Gastroesophageal sphincter (tissue), 3 donors: Measurements from ENCODE around the gene ANXA2.

Experiments
- EP300 ChIP-seq: sonication (generic); formaldehyde crosslinking; IDR thresholded peaks from one replicate; pipeline ENCODE4 v1.6.1; 2017; ENCODE audit warnings: antibody characterized with exemption, mild to moderate bottlenecking
- POLR2A ChIP-seq, 2 donors: fragments of 450-650 bp; IDR thresholded peaks; one replicate each; pipeline ENCODE4 v1.6.1; 2017; ENCODE audit warnings: antibody characterized with exemption in 2 of 2, mild to moderate bottlenecking in 2 of 2, moderate library complexity in 1 of 2
- POLR2AphosphoS5 ChIP-seq: sonication (generic); formaldehyde crosslinking; IDR thresholded peaks from one replicate; pipeline ENCODE4 v1.6.1; 2017; ENCODE audit warnings: antibody characterized with exemption
- TF ChIP-seq, protein P1 (sequence below), 4 experiments: fragments of 200-600 bp in 2 of 4; fragments of 450-650 bp in 2 of 4; sonication (generic) in 1 of 4; IDR thresholded peaks; one replicate each; pipeline ENCODE4 v1.5.1; 2017 to 2019; ENCODE audit warnings: antibody characterized with exemption in 4 of 4, mild to moderate bottlenecking in 2 of 4, moderate library complexity in 2 of 4

DNA sequence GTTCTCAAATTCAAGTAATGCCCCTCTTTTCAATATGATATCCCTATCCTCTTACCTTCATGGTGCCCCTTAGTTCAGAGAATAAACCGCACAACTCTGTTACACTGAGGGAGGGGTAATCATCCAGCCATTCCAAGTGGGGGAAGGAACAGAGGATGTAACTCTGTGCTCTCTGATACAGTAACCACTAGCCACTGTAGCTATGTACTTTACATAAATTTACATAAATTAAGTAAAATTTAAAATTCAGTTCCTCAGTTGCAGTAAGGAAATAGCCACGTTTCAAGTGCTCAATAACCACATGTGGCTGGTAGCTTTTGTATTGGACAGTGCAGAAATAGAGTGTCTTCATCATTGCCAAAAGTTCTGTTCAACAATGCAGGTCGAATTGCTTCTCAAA is 90.8 kb downstream of the ANXA2 start:
- TF ChIP-seq, protein P1, sequence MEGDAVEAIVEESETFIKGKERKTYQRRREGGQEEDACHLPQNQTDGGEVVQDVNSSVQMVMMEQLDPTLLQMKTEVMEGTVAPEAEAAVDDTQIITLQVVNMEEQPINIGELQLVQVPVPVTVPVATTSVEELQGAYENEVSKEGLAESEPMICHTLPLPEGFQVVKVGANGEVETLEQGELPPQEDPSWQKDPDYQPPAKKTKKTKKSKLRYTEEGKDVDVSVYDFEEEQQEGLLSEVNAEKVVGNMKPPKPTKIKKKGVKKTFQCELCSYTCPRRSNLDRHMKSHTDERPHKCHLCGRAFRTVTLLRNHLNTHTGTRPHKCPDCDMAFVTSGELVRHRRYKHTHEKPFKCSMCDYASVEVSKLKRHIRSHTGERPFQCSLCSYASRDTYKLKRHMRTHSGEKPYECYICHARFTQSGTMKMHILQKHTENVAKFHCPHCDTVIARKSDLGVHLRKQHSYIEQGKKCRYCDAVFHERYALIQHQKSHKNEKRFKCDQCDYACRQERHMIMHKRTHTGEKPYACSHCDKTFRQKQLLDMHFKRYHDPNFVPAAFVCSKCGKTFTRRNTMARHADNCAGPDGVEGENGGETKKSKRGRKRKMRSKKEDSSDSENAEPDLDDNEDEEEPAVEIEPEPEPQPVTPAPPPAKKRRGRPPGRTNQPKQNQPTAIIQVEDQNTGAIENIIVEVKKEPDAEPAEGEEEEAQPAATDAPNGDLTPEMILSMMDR (IDR thresholded peaks at IDR 0.05), result no peak
- TF ChIP-seq POLR2AphosphoS5, result no peak
- TF ChIP-seq POLR2A (IDR thresholded peaks at IDR 0.05), result no peak
- no peak for TF ChIP-seq EP300
